Kidney epithelial cell (primary cell): Measurements from ENCODE around the gene AMOTL2. TPM values are rescaled to one million over a fixed set of nuclear protein-coding genes. Genes with fewer than 3 reads are reported as not detected.

Experiments
- DNase-seq: peaks from one replicate; pipeline ENCODE4 v3.0.0-alpha.2; 2010; ENCODE audit warnings: low read depth
- H3K27me3 ChIP-seq: 2 replicates; pipeline ENCODE4 v1.6.0; 2011; ENCODE audit warnings: low read length; ENCODE audit not compliant: control insufficient read depth, insufficient read depth
- H3K36me3 ChIP-seq: 2 replicates; pipeline ENCODE4 v1.5.1; 2011; ENCODE audit warnings: low read length; ENCODE audit not compliant: control insufficient read depth, insufficient read depth
- H3K4me3 ChIP-seq: 2 replicates; pipeline ENCODE4 v1.5.1; 2011; ENCODE audit warnings: low read depth, mild to moderate bottlenecking, control low read depth, low read length
- total RNA-seq: library from RNA; depleted of rRNA; stranded (reverse); fragments of >200 nt; gene quantifications from 2 replicates; pipeline ENCODE4 v1.2.3, GENCODE V29; 2015
- TF ChIP-seq, protein P1 (sequence below): IDR thresholded peaks from 2 replicates; pipeline ENCODE4 v1.5.1; 2011; ENCODE audit warnings: mild to moderate bottlenecking, moderate library complexity, low read length, control low read depth, inconsistent platforms; ENCODE audit not compliant: insufficient read depth, poor library complexity, severe bottlenecking

The AMOTL2 gene
- total RNA-seq, 1 donor from 2014 or later, result 191 TPM

GRCh38 chr3:134378818-134379217 lies 4.6 kb upstream of the AMOTL2 start:
- H3K4me3 ChIP-seq, result no peak overlapping the region
- H3K27me3 ChIP-seq, result no peaks in the 10 kb centered on the region
- peak; percentile 37 for DNase-seq
- H3K36me3 ChIP-seq, result no peaks in the 10 kb centered on the region
- TF ChIP-seq, protein P1, sequence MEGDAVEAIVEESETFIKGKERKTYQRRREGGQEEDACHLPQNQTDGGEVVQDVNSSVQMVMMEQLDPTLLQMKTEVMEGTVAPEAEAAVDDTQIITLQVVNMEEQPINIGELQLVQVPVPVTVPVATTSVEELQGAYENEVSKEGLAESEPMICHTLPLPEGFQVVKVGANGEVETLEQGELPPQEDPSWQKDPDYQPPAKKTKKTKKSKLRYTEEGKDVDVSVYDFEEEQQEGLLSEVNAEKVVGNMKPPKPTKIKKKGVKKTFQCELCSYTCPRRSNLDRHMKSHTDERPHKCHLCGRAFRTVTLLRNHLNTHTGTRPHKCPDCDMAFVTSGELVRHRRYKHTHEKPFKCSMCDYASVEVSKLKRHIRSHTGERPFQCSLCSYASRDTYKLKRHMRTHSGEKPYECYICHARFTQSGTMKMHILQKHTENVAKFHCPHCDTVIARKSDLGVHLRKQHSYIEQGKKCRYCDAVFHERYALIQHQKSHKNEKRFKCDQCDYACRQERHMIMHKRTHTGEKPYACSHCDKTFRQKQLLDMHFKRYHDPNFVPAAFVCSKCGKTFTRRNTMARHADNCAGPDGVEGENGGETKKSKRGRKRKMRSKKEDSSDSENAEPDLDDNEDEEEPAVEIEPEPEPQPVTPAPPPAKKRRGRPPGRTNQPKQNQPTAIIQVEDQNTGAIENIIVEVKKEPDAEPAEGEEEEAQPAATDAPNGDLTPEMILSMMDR, result no peak

GRCh38 chr3:134378384-134378783 lies 4.1 kb upstream of the AMOTL2 start:
- no peak overlapping the region for H3K4me3 ChIP-seq
- no peak for DNase-seq
- H3K36me3 ChIP-seq, result no peaks in the 10 kb centered on the region
- TF ChIP-seq, protein P1, result peak; percentile 52
- no peaks in the 10 kb centered on the region for H3K27me3 ChIP-seq

DNA sequence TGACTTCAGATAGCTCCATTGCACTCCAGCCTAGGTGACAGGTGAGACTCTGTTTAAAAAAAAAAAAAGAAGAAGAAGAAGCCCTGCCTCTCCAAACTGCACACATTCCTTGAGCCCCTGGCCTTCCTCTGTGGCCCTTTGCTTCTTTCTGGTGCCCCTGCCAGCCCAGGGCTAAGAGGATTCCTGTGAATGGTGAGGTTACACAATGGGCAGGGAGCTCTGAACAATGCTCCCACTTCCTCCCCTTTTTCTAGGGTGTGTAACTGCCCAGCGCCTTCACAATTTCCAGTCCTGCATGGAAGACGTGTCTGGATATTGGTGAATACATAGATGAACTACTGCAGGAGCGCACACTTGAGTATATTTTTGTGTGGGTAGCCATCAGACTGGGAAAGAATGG lies 3.6 kb upstream of the AMOTL2 start:
- H3K4me3 ChIP-seq, result no peak overlapping the region
- TF ChIP-seq, protein P1, result no peak
- no peaks in the 10 kb centered on the region for H3K36me3 ChIP-seq
- no peak for DNase-seq
- H3K27me3 ChIP-seq, result no peaks in the 10 kb centered on the region

DNA sequence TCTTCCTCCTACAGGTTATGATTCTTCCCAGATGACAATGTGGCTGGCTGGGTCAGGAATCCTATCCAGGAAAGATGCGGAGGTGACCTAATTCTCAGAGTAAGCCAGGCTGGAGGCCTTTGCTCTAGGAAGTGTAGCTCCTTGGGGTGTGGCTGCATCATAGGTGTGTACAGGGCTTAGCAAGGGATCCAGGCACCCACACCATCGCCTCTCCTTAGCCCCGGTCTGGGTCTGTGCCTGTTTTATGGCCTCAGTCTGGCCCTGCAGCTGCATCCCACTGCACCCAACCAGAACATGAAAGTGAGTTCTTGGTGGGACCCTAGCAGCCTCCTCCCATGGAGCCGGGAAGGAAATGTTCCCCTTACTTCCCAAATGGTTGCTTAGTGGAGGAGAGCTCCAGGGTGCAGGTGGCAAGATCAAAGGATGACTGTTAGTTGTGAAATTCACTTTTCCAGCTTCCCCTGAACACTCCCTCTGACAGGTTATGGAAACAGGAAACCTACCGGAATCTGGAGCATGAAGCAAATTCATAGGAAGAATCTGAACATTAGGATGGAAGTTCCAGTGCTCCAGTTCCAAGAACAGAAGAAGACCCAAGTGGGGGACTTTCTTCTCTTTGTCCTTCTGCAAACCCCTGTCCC lies 2.7 kb upstream of the AMOTL2 start:
- Histone ChIP-seq H3K36me3 (no peaks in the 10 kb centered on the region), H3K4me3 (no peak overlapping the region), H3K27me3 (no peaks in the 10 kb centered on the region)
- TF ChIP-seq, protein P1, result no peak
- DNase-seq, result no peak

DNA sequence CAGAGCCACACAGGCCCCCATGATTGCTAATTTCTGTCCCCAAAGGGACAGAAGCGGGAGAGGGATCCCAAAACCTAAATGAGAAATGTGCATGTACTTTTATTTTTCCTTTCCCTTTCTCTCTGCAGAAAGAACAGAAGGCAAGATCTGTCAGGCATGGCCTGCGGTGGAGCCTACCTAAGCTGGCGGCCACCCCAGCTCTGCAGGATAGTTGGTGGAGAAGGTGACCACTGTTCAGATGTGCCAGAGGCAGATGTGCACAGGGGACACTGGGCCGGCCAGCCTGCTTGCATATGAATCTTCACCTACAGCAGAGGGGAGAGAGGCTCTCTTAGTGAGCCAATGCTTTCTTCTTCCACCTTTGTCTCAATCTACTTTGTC lies 2.1 kb upstream of the AMOTL2 start:
- no peak overlapping the region for H3K4me3 ChIP-seq
- TF ChIP-seq, protein P1, result no peak
- no peaks in the 10 kb centered on the region for H3K36me3 ChIP-seq
- DNase-seq, result no peak
- no peaks in the 10 kb centered on the region for H3K27me3 ChIP-seq

DNA sequence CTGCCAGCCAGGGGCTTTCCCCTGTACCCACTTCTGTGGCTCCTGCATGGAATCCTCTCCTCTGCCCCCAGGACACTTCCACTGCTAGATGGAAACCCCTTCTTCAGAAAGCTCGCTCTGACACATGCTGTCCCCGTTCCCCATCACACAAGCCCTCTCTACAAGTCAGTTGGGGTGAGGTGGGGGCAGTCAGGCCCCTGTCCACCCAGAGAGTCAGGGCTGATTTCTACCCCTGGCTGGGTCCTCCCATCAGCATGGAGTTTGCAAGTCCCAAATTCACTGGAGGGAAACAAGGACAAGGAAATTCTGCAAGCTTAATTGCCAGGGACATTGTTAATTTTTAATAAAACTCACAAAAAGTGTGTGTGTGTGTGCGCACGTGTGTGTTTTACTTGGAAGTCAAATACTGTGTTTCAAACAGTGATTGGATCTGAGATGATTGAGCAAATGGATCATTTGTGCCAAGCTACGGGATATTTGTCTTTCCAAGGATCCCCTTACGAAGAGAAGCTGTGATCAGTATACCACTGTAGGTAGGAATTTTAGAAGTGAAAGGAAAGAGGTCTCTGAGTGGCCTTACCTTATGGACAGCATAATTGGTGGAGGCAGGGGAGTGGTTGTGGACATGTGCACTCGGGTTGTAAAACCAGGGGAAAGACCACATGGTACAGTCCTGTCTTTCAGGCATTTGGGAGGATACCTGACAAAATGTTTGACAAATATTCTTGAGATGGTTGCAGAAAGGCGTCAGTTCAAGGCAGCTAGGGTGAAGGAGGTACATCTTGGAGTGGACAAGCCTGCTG lies 1.5 kb upstream of the AMOTL2 start:
- TF ChIP-seq, protein P1, result no peak
- H3K27me3 ChIP-seq, result no peaks in the 10 kb centered on the region
- no peak overlapping the region for H3K4me3 ChIP-seq
- peaks cover 4% of the 10 kb centered on the region for H3K36me3 ChIP-seq
- no peak for DNase-seq
